Measurements from ENCODE around the gene TNFRSF18.

The TNFRSF18 gene, protein sequence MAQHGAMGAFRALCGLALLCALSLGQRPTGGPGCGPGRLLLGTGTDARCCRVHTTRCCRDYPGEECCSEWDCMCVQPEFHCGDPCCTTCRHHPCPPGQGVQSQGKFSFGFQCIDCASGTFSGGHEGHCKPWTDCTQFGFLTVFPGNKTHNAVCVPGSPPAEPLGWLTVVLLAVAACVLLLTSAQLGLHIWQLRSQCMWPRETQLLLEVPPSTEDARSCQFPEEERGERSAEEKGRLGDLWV

DNA sequence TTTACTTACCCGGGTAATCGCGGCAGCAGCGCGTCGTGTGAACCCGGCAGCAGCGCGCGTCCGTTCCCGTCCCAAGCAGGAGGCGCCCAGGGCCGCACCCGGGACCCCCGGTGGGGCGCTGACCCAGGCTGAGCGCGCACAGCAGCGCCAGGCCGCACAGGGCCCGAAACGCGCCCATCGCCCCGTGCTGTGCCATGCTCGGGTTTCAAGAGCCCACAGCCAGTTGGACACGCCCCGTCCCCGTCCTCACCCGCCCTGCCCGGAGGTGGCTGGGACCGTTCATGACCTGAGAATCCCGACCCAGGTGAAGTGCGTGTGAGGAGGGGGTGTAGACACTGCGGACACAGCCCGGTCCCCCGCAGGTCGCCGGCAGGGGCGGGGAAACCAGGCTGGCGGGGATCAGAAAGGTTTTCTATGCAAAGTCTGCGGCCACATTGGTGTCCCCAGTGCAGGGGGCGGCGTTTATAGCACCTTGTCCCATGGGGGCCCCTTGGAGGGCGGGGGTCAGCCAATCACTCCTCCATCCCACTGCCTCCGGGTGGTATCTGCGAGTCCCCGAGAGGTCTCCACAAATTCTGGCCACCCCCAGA, at the start of gene TNFRSF18:
TSS of gene TNFRSF18 (minus strand) at position 217 of the 590 bp plus-strand sequence. CDS start at position 196, 21 bp downstream.
- no peak for DNase-seq (ENCODE audit: low read depth)
- H3K4me3 ChIP-seq (ENCODE audit: low read depth, low read length) = peak within 1 kb of the TSS; percentile 26; the same call in 1 of the 2 replicates
- TF ChIP-seq, protein P1, sequence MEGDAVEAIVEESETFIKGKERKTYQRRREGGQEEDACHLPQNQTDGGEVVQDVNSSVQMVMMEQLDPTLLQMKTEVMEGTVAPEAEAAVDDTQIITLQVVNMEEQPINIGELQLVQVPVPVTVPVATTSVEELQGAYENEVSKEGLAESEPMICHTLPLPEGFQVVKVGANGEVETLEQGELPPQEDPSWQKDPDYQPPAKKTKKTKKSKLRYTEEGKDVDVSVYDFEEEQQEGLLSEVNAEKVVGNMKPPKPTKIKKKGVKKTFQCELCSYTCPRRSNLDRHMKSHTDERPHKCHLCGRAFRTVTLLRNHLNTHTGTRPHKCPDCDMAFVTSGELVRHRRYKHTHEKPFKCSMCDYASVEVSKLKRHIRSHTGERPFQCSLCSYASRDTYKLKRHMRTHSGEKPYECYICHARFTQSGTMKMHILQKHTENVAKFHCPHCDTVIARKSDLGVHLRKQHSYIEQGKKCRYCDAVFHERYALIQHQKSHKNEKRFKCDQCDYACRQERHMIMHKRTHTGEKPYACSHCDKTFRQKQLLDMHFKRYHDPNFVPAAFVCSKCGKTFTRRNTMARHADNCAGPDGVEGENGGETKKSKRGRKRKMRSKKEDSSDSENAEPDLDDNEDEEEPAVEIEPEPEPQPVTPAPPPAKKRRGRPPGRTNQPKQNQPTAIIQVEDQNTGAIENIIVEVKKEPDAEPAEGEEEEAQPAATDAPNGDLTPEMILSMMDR (IDR thresholded peaks at IDR 0.05; ENCODE audit: insufficient read depth, low read depth, low read length, missing control alignments) = no peak

DNA sequence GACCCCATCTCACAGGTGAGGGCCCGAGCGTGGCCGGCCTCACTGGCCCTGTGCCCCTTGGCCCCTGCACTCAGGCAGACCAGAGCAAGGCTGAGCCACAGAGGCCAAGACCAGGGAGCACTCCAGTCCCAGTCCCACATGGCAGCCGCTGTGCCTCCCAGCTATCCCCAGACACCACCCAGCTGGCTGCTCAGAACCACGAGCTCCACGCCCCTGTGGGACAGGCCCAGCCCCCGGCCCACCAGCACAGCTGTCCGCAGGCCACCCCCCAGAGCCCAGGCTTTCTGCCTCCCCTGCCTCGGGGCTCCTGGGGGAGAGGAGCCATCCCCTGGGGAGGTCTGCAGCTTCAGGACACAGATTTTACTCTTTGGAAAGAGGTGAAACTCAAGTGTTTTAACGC, 49.2 kb upstream of the TNFRSF18 start:
- H3K4me3 ChIP-seq (ENCODE audit: low read depth, low read length) = no peak overlapping the region
- TF ChIP-seq, protein P1 (IDR thresholded peaks at IDR 0.05; ENCODE audit: insufficient read depth, low read depth, low read length, missing control alignments) = no peak
- DNase-seq (ENCODE audit: low read depth) = no peak

DNA sequence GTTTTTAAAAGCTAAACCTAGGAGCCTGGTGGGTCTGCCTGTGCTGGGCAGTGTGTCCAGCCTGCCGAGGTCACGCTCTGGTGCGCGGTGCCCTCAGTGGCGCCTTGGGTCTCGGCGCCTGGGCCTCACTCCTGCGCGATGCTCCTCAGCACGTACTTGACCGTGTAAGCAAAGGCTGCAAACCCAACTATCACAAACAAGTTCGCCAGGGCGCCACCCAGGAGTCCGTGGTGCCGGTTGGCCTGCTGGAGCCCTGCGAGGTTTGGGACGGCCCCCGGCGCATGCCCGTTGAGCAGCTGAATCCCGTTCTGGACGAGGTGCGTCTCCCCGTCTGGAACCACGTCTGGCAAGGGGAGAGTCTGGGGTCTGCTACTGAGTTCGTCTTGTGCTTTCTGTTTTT, 48.7 kb upstream of the TNFRSF18 start:
- no peak overlapping the region for H3K4me3 ChIP-seq (ENCODE audit: low read depth, low read length)
- TF ChIP-seq, protein P1 (IDR thresholded peaks at IDR 0.05; ENCODE audit: insufficient read depth, low read depth, low read length, missing control alignments) = no peak
- DNase-seq (ENCODE audit: low read depth) = no peak

DNA sequence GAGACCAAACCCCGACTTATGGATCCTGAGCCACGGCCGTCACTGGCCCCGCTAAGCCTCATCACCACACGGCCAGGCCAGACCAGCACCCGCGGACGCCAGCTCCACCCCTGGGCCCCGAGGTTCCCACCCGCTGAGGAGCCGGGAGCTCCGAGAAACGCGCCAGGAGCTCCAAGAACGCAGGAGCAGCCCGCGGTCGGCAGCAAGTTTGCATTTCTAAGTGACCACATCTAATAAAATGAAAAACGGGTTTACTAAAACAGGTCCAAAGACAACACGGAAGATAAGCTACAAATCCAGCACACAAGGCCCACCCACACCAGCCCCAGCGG, 48.2 kb upstream of the TNFRSF18 start:
- no peak for DNase-seq (ENCODE audit: low read depth)
- H3K4me3 ChIP-seq (ENCODE audit: low read depth, low read length) = no peak overlapping the region
- TF ChIP-seq, protein P1 (IDR thresholded peaks at IDR 0.05; ENCODE audit: insufficient read depth, low read depth, low read length, missing control alignments) = no peak

DNA sequence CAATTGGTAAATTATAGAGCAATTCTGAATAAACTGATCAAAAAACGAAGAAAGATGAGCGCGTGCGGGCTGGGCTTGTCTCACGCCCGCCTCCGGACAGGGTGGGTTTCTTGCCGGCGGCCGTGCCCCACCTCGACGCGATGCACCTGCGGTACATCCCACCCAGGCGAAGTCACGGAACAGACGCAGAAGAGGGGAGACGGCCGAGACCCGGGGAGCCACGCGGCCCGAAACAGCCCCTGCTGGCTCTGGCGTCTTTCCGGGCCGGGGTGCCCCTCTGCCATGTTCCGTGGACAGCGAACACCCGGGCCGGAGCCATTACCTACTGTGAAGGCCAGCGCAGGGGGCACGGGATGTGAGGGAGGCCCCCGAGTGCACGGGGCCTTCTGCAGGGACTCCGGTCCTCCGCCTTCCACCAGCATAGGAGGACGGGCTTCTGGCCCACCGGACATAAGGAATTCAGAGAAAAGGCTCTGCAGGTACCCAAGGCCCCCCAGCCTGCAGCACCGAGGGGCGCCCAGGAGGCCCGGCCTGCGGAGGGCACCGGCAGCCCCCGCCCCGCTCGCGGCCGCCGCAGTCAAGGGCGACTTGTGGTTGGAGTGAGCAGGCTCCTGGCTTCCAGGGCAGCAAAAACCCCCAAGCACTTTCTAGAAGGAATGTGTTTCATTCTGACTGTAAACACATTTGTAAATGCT, 47.7 kb upstream of the TNFRSF18 start:
- no peak overlapping the region for H3K4me3 ChIP-seq (ENCODE audit: low read depth, low read length)
- TF ChIP-seq, protein P1 (IDR thresholded peaks at IDR 0.05; ENCODE audit: insufficient read depth, low read depth, low read length, missing control alignments) = no peak
- DNase-seq (ENCODE audit: low read depth) = no peak

DNA sequence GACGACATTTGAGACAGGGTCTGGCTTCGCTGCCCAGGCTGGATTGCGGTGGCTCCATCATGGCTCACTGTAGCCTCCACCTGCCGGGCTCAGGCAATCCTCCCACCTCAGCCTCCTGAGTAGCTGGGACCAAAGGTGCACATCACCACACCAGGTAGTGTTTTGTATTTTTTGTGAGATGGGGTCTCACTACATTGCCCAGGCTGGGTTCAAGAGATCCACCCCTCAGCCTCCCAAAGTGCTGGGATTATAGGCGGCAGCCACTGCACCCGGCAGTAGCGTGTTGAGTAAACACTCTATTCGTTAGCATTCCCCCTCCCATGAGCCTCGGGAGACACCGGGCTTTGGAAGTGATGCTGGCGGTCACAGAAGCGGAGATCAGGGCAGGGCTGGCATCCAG, 46.9 kb upstream of the TNFRSF18 start:
- TF ChIP-seq, protein P1 (IDR thresholded peaks at IDR 0.05; ENCODE audit: insufficient read depth, low read depth, low read length, missing control alignments) = no peak
- no peak overlapping the region for H3K4me3 ChIP-seq (ENCODE audit: low read depth, low read length)
- no peak for DNase-seq (ENCODE audit: low read depth)

Measured in GM12865 (cell line).